Glutamatergic neuron (in vitro differentiated cells): Measurements from ENCODE around the gene CRACR2B. TPM values are rescaled to one million over a fixed set of nuclear protein-coding genes. Genes with fewer than 3 reads are reported as not detected.

Experiments used
- DNase-seq: peaks from one replicate; pipeline ENCODE4 v3.0.0; 2022
- H3K27ac Mint-ChIP-seq: one replicate; pipeline ENCODE4 v1.8.0; 2020; ENCODE audit warnings: mild to moderate bottlenecking, mixed read lengths, inconsistent platforms; ENCODE audit not compliant: unreplicated experiment
- H3K27me3 Mint-ChIP-seq: one replicate; pipeline ENCODE4 v1.8.0; 2020; ENCODE audit warnings: mild to moderate bottlenecking, moderate library complexity, mixed read lengths, inconsistent platforms; ENCODE audit not compliant: unreplicated experiment
- H3K36me3 Mint-ChIP-seq: one replicate; pipeline ENCODE4 v1.8.0; 2020; ENCODE audit warnings: mild to moderate bottlenecking, mixed read lengths, inconsistent platforms; ENCODE audit not compliant: unreplicated experiment
- H3K4me1 Mint-ChIP-seq: one replicate; pipeline ENCODE4 v1.8.0; 2020; ENCODE audit warnings: mild to moderate bottlenecking, low read depth, mixed read lengths, inconsistent platforms; ENCODE audit not compliant: unreplicated experiment
- H3K4me3 Mint-ChIP-seq: one replicate; pipeline ENCODE4 v1.8.0; 2020; ENCODE audit warnings: mild to moderate bottlenecking, mixed read lengths, inconsistent platforms; ENCODE audit not compliant: unreplicated experiment
- H3K9me3 Mint-ChIP-seq: one replicate; pipeline ENCODE4 v1.8.0; 2020; ENCODE audit warnings: mild to moderate bottlenecking, moderate library complexity, mixed read lengths, inconsistent platforms; ENCODE audit not compliant: unreplicated experiment
- CTCF ChIP-seq: fragments of 200-600 bp; sonication (generic); IDR thresholded peaks from one replicate; pipeline ENCODE4 v1.5.0; 2021; ENCODE audit not compliant: partially characterized antibody, unreplicated experiment
- total RNA-seq: library from RNA; stranded (reverse); fragmentation: NEBNext Ultra II Directional; extraction: Animal tissue kit (Norgen Biotek cat#: 25700); gene quantifications from one replicate; pipeline ENCODE4 v1.2.1, GENCODE V29; 2021; ENCODE audit not compliant: unreplicated experiment

Gene CRACR2B
- total RNA-seq, 1 donor from 2014 or later = 19.7 TPM

GRCh38 chr11:847876-848275, 20.2 kb downstream of the CRACR2B start:
- Mint-ChIP-seq H3K9me3 (peaks cover 5% of the 10 kb centered on the region), H3K4me1 (peaks cover 6% of the 10 kb centered on the region), H3K27me3 (peaks cover 3% of the 10 kb centered on the region), H3K27ac (no peak overlapping the region), H3K36me3 (no peaks in the 10 kb centered on the region), H3K4me3 (no peak overlapping the region)
- no peak for DNase-seq
- TF ChIP-seq CTCF = no peak

- peak; percentile 74 for DNase-seq
- peaks cover 5% of the 10 kb centered on the region for H3K9me3 Mint-ChIP-seq
- H3K27me3 Mint-ChIP-seq = peaks cover 3% of the 10 kb centered on the region
- no peaks in the 10 kb centered on the region for H3K36me3 Mint-ChIP-seq
- no peak overlapping the region for H3K27ac Mint-ChIP-seq
- H3K4me1 Mint-ChIP-seq = peaks cover 6% of the 10 kb centered on the region
- H3K4me3 Mint-ChIP-seq = no peak overlapping the region
- TF ChIP-seq CTCF = peak; percentile 84
These were observed 20.7 kb downstream of the CRACR2B start for GRCh38 chr11:848380-848931.

- Mint-ChIP-seq H3K9me3 (peaks cover 2% of the 10 kb centered on the region), H3K36me3 (no peaks in the 10 kb centered on the region)
These were observed 21.5 kb downstream of the CRACR2B start for GRCh38 chr11:849104-849824.

GRCh38 chr11:849951-850774, 22.4 kb downstream of the CRACR2B start:
- TF ChIP-seq CTCF = no peak
- Mint-ChIP-seq H3K36me3 (no peaks in the 10 kb centered on the region), H3K27me3 (peaks cover 3% of the 10 kb centered on the region)

More at GRCh38 chr11:849104-849824, 21.5 kb downstream of the CRACR2B start:
- Mint-ChIP-seq H3K4me1 (peaks cover 6% of the 10 kb centered on the region), H3K27me3 (peaks cover 3% of the 10 kb centered on the region), H3K27ac (no peak overlapping the region), H3K4me3 (no peak overlapping the region)
- no peak for TF ChIP-seq CTCF
- peak; percentile 86 for DNase-seq

More at GRCh38 chr11:849951-850774, 22.4 kb downstream of the CRACR2B start:
- H3K9me3 Mint-ChIP-seq = peaks cover 2% of the 10 kb centered on the region
- peak overlapping the region; percentile 77 for H3K4me3 Mint-ChIP-seq
- no peak for DNase-seq
- no peak overlapping the region for H3K27ac Mint-ChIP-seq
- H3K4me1 Mint-ChIP-seq = peaks cover 4% of the 10 kb centered on the region
